ENCODE data around the gene PIP5K1B.

PIP5K1B gene

GRCh38 chr9:69044240-69045219 lies 339.5 kb downstream of the PIP5K1B start:
- Histone ChIP-seq H3F3A (ENCODE audit: insufficient read depth, low read length) (peaks cover 11% of the 10 kb centered on the region), H2AFZ (ENCODE audit: low read length) (no peak overlapping the region), H3K27me3 (replicated peaks; ENCODE audit: insufficient read depth, low read length) (no peaks in the 10 kb centered on the region), H3K4me2 (ENCODE audit: low read depth, low read length) (peak overlapping the region; percentile 67), H3K27ac (ENCODE audit: low read length) (peak overlapping the region; percentile 69), H3K9me3 (replicated peaks; ENCODE audit: insufficient read depth, low read length) (no peaks in the 10 kb centered on the region), H3K4me3 (ENCODE audit: low read length) (no peak overlapping the region), H3K36me3 (replicated peaks; ENCODE audit: insufficient read depth, low read length) (no peaks in the 10 kb centered on the region), H3K9me2 (replicated peaks; ENCODE audit: insufficient read depth, low read length) (no peaks in the 10 kb centered on the region), H3K4me1 (ENCODE audit: low read length) (peaks cover 19% of the 10 kb centered on the region), H3K79me2 (ENCODE audit: low read length) (peaks cover 73% of the 10 kb centered on the region), H4K20me1 (ENCODE audit: insufficient read depth, low read length) (no peaks in the 10 kb centered on the region), H3K9ac (ENCODE audit: low read length) (peak overlapping the region; percentile 15; the same call in 1 of the 2 replicates)
- TF ChIP-seq EZH2phosphoT487 (IDR thresholded peaks at IDR 0.05; ENCODE audit: low read length) (no peak), EZH2 (optimal IDR thresholded peaks at IDR 0.05; ENCODE audit: low read depth, low read length) (no peak)
- peak; percentile 89 for DNase-seq

- no peaks in the 10 kb centered on the region for H3K27me3 ChIP-seq (replicated peaks; ENCODE audit: insufficient read depth, low read length)
- H4K20me1 ChIP-seq (ENCODE audit: insufficient read depth, low read length), result no peaks in the 10 kb centered on the region
- H3F3A ChIP-seq (ENCODE audit: insufficient read depth, low read length), result peaks cover 11% of the 10 kb centered on the region
- H3K36me3 ChIP-seq (replicated peaks; ENCODE audit: insufficient read depth, low read length), result no peaks in the 10 kb centered on the region
- DNase-seq, result no peak
- no peak overlapping the region for H3K4me3 ChIP-seq (ENCODE audit: low read length)
- H3K4me2 ChIP-seq (ENCODE audit: low read depth, low read length), result no peak overlapping the region
- H3K9me2 ChIP-seq (replicated peaks; ENCODE audit: insufficient read depth, low read length), result no peaks in the 10 kb centered on the region
- H3K9me3 ChIP-seq (replicated peaks; ENCODE audit: insufficient read depth, low read length), result no peaks in the 10 kb centered on the region
- H3K27ac ChIP-seq (ENCODE audit: low read length), result no peak overlapping the region
- peaks cover 63% of the 10 kb centered on the region for H3K79me2 ChIP-seq (ENCODE audit: low read length)
- TF ChIP-seq CTCF (IDR thresholded peaks at IDR 0.05; ENCODE audit: low read length) (no peak), EZH2 (optimal IDR thresholded peaks at IDR 0.05; ENCODE audit: low read depth, low read length) (no peak), EZH2phosphoT487 (IDR thresholded peaks at IDR 0.05; ENCODE audit: low read length) (no peak)
- no peak overlapping the region for H2AFZ ChIP-seq (ENCODE audit: low read length)
- H3K4me1 ChIP-seq (ENCODE audit: low read length), result peaks cover 19% of the 10 kb centered on the region
- H3K9ac ChIP-seq (ENCODE audit: low read length), result no peak overlapping the region
Measured at GRCh38 chr9:69045821-69046220, 340.8 kb downstream of the PIP5K1B start.

- no peak overlapping the region for H3K27ac ChIP-seq (ENCODE audit: low read length)
- H4K20me1 ChIP-seq (ENCODE audit: insufficient read depth, low read length), result no peaks in the 10 kb centered on the region
- peaks cover 11% of the 10 kb centered on the region for H3F3A ChIP-seq (ENCODE audit: insufficient read depth, low read length)
- no peak overlapping the region for H3K9ac ChIP-seq (ENCODE audit: low read length)
- no peaks in the 10 kb centered on the region for H3K9me2 ChIP-seq (replicated peaks; ENCODE audit: insufficient read depth, low read length)
- H3K79me2 ChIP-seq (ENCODE audit: low read length), result peaks cover 54% of the 10 kb centered on the region
- H3K27me3 ChIP-seq (replicated peaks; ENCODE audit: insufficient read depth, low read length), result no peaks in the 10 kb centered on the region
- H3K36me3 ChIP-seq (replicated peaks; ENCODE audit: insufficient read depth, low read length), result no peaks in the 10 kb centered on the region
- peaks cover 19% of the 10 kb centered on the region for H3K4me1 ChIP-seq (ENCODE audit: low read length)
- H2AFZ ChIP-seq (ENCODE audit: low read length), result no peak overlapping the region
- H3K9me3 ChIP-seq (replicated peaks; ENCODE audit: insufficient read depth, low read length), result no peaks in the 10 kb centered on the region
- H3K4me2 ChIP-seq (ENCODE audit: low read depth, low read length), result no peak overlapping the region
- no peak for DNase-seq
- no peak overlapping the region for H3K4me3 ChIP-seq (ENCODE audit: low read length)
- TF ChIP-seq CTCF (IDR thresholded peaks at IDR 0.05; ENCODE audit: low read length), result no peak
- TF ChIP-seq EZH2phosphoT487 (IDR thresholded peaks at IDR 0.05; ENCODE audit: low read length), result no peak
- no peak for TF ChIP-seq EZH2 (optimal IDR thresholded peaks at IDR 0.05; ENCODE audit: low read depth, low read length)
Measured at GRCh38 chr9:69046723-69047122, 341.7 kb downstream of the PIP5K1B start.

Measured in MM.1S (cell line).